Measurements from ENCODE around the gene GRPEL1. TPM values are rescaled to one million over a fixed set of nuclear protein-coding genes. Genes with fewer than 3 reads are reported as not detected.

GRPEL1 gene
- total and polyA plus RNA-seq, 9 of the 15 experiments (the other 6 are each of a cell fraction or from before 2014, with no cell fraction given): 43.4 to 192 (median 86.6) TPM

DNA sequence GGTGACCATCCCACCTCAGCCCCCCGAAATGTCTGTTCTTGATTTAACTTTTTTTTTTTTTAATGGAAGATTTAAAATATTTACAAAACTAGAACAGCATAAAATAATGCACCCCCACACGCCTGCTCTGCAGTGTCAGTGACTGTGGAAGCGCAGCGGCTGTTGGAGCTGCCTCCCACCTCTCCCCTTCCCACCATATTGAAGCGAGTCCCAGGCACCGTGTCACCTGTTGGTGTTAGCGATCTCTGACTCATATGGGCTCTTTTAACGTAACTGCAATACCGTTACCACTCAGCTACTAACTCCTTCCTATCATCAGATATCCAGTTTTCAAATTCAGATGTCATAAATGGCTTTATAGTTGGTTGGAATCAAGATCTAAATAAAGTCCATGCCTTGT, 41.8 kb downstream of the GRPEL1 start (continued):
- no peak for TF ChIP-seq BRCA1 (IDR thresholded peaks at IDR 0.05)
- no peak for TF ChIP-seq BRCA1 (CRISPR knock-in tag; IDR thresholded peaks at IDR 0.05)
- TF ChIP-seq POU5F1 (IDR thresholded peaks at IDR 0.05; ENCODE audit: borderline replicate concordance, low read depth, low read length, partially characterized antibody): no peak
- no peak for TF ChIP-seq VEZF1 (CRISPR knock-in tag; IDR thresholded peaks at IDR 0.05)
- no peak for TF ChIP-seq MXD1 (CRISPR knock-in tag; IDR thresholded peaks at IDR 0.05; ENCODE audit: borderline replicate concordance, poor library complexity, severe bottlenecking)
- TF ChIP-seq THAP12 (CRISPR knock-in tag; IDR thresholded peaks at IDR 0.05): no peak
- no peak for TF ChIP-seq ZNF217 (CRISPR knock-in tag; IDR thresholded peaks at IDR 0.05)
- TF ChIP-seq TRIM28 (IDR thresholded peaks at IDR 0.05): no peak
- TF ChIP-seq ARNT (IDR thresholded peaks at IDR 0.05): no peak
- no peak for TF ChIP-seq ETV5 (CRISPR knock-in tag; IDR thresholded peaks at IDR 0.05; ENCODE audit: low read depth)

Measured in K562 (cell line).